Ammon's horn (tissue), 1 donor: ENCODE data around the gene RBBP5.

Experiments
- DNase-seq: peaks from one replicate; pipeline ENCODE4 v3.0.0-alpha.2; 2016; ENCODE audit warnings: low spot score

RBBP5 gene

DNA sequence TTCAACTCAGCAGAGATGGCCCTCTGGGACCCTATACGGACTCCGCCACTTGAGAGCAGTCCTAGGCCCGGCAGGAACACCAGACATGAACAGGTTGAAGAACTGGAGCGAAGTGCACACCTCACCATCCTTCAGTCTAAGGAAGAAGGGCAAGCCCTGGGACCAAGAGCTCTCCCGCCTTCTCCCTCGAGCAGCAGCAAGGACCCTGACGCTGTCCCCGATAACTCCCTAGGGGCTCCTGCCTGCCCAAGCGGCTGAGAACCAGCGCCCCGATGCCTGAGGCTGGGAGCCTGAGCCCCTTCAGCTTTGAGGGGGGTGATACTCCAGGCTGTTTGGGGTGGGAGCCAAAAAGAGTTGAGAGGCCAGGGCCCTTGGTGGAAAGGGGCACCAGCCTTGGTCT, 47.7 kb downstream of the RBBP5 start:
- DNase-seq = no peak

DNA sequence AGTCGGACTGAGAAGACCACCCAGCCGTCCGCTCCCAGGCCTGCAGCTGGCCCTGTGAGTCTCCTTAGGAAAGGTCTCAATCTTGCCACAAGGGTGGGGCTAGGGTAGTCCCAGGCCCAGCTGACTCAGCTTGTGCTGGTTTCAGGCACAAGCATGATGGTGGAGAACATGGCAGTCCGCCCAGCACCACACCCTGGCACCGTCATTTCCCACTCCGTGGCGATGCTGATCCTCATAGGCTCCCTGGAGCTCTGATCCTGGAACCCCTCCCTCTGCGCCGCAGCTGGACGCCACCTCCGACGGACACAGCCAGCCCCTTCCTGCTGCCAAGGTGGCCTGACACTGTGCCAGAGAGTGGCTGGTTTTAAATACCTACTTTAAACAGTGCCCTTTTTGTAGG, 48.3 kb downstream of the RBBP5 start:
- DNase-seq = no peak

DNA sequence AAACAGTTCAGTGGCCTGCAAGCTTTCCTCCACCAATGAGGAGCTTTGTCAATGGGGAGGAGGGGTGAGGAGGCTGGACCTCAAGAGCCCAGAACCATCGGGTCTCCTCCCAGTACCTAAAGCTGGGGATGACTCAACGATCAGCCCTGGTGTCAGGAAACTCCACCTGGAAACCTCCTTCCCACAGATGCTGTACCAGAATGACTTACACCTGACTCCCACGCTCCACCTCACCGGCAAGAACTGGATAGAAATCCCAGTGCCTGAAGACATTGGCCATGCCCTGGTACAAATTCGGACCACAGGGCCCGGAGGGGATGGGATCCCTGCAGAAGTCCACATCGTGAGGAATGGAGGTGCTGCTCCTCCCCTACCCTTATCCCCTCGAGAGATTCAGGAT, 48.9 kb downstream of the RBBP5 start:
- no peak for DNase-seq

DNA sequence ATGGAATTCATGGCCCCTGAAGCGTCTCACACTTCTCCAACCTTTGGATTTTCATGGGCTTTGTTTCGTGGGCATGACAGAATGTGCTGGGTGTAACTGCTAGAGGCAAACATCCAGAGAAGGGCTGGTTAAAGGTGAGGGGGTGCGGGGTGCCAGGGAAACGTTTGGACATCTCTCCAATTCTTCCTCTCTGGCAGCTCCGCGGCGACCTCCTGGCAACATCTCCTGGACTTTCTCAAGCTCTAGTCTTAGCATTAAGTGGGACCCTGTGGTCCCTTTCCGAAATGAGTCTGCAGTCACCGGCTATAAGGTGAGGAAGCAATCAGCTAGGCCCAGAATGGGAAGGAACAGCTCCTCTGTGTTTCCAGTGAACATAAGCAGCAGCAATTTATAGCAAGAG, 49.5 kb downstream of the RBBP5 start:
- no peak for DNase-seq

DNA sequence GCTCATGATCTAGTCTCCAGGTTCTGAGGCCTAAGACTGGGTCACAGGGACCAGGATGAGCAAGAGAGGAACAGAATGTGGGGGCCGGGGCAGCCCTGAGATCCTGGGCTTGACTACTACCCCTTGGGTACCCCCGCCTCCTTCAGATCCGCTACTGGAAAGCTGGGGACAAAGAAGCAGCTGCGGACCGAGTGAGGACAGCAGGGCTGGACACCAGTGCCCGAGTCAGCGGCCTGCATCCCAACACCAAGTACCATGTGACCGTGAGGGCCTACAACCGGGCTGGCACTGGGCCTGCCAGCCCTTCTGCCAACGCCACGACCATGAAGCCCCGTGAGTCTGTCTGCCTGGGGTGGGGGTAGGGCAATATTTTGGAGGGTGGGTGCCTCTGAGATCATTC, 50.0 kb downstream of the RBBP5 start:
- DNase-seq = peak; percentile 70

DNA sequence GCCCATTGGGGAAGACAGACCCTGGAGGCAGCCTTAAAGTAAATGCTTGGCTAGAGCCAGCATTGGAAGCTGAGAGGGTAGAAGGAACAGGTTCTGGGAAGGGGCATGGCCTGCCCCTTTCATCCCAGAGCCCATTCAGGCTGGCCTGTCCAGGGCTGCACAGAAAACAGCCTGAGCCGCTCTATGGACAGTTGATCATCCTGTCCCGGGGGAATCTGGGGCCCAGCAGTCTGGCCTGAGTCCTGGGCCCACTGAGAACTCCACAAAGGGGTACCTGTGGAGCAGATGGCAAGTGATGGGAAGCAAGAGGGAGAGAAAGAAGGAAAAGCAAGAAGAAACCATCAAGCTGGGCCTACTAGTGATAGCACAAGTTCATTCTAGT, 50.8 kb downstream of the RBBP5 start:
- no peak for DNase-seq

DNA sequence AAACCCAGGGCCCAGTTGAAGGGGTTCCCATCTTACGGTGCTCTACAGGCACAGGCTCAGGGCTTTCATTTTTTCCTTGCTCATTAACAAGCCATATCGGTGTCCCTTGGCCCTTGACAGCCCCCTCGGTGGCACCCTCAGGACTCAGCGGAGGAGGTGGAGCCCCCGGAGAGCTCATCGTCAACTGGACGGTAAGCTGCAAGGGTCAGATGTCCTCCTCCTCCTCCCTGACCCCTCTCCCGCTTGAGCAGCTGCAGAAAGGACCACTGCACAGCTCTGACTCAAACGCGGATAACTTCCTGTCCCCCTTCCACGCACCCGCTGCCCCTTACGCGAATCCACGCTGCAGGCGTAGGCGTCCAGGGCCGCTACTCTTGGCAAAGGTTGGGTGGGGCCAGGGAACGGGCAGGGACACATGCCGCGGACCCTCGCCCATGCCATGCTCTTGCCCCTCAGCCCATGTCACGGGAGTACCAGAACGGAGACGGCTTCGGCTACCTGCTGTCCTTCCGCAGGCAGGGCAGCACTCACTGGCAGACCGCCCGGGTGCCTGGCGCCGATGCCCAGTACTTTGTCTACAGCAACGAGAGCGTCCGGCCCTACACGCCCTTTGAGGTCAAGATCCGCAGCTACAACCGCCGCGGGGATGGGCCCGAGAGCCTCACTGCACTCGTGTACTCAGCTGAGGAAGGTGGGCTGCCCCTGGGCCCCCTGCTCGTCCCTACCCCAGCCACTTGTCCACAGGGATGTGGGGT, 52.2 kb downstream of the RBBP5 start:
- DNase-seq = no peak

DNA sequence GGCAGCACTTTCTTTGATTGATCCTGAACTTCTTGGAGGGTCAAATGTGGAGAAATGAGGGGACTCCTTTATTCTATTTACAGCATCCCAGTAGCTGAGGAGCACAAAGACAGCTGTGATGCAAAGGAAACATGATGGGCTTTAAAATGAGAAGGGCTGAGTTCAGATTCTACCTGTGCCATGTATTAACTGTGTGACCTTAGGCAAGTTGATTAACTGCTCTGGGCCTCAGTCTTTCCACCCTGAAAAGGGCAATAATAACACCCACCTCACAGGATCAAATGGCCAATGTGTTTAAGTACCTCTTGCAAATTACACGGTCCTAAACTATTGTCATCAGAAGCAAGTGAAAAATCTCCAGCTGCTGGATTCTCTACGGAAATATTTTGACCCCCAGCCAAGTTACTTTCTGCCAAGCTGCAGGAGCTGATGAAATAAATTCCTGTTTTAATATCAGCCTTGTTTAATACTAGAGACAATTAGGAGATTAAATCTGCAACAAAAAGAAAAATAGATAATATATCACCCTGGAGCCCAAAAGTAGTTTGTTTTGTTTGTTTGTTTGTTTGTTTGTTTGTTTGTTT, 53.2 kb downstream of the RBBP5 start:
- no peak for DNase-seq

DNA sequence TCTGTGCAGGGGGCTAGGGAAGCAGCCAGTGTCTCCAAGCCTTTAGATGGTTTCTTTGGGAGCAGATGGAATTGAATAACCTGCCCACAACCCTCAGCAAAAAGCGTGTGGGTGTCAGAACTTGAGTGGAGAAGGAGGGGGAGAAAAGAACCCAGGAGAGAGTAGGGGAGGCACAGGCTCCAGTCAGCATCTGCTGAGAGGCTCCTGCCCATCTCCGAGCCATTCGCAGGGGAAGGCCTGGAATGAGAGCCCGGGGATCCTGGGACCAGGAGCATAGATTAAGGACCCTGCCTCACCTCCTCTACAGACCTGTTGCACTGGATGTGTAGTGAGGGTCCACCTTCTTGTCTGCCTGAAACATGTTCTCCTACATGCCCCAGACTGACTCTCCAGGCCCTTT, 53.8 kb downstream of the RBBP5 start:
- DNase-seq = no peak

DNA sequence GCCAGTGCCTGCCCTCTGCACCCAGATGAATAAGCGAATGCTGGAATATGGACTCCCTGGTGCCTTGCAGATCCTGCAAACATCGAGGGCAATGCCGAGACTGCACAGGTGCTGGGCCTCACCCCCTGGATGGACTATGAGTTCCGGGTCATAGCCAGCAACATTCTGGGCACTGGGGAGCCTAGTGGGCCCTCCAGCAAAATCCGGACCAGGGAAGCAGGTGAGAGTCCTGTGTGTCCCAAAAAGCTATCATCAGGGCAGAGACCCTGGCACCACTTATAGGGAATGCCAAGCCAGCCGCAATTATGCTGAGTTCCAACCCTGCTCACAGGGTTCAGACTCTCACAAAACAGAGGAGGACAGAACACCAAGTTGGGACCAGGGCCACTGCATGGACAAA, 54.7 kb downstream of the RBBP5 start:
- DNase-seq = no peak

DNA sequence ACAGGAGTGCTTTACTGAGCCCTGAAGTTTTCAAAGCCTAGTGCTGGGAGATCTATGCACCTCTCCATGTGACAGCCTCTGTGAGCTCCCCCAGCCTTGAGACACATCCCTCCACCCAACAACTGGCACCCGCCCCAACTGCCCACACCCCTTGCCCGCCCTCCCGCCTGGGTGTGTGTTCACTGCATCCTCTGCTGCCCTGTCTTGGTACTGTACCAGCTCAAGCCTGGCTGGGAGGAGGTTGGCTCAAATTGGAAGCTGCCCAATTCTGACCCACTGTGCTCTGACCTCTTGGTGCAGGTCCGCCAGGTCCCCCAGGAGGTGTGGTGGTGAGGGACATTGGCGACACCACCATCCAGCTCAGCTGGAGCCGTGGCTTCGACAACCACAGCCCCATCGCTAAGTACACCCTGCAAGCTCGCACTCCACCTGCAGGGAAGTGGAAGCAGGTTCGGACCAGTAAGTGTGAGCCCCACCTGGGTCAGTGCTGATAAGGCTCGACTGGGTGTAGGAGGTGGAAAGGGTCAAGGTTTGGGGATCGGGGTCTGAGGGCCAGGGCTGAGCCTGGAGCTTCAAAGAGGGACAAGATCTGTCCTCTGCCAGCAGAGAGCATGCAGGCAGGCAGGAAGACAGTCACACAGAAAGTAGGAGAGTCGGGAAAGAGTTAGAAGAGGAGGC, 55.5 kb downstream of the RBBP5 start:
- DNase-seq = no peak

DNA sequence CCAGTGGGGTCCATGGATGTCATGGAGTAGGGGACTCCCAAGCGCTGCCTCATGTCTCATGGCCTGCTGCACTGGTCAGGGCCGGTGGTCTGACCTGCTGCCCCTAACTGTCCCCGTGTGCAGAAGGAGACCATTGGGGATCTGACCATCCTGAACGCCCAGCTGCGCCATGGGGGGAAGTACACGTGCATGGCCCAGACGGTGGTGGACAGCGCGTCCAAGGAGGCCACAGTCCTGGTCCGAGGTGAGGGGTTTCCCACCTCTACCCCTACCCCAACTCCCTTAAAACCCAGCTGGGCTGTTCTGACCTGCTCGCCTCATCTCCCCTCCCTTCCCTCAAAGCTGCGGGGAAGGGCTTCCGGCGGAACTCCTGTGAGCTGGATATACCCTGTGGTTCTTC, 56.1 kb downstream of the RBBP5 start:
- no peak for DNase-seq

DNA sequence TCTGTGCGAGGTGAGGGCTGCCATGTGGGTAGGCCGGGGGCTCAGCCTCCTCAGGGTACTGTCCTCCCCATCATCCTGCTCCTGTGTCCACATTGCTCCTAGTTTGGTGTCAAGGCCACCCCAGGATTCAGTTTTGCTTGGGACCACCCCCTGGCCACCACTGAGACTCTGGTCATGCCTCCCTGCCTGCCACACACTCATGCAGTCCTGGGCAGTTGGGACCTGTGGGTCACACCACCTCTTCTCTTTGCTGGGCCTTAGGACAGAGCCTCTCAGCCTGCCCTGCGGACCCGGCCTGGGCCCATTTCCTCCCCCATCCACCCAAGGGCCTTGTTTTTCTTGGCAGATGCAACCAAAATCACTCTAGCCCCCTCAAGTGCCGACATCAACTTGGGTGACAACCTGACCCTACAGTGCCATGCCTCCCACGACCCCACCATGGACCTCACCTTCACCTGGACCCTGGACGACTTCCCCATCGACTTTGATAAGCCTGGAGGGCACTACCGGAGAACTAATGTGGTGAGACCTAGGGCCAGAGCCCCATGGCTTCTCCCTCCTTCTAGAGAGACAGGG, 56.9 kb downstream of the RBBP5 start:
- DNase-seq = no peak

DNA sequence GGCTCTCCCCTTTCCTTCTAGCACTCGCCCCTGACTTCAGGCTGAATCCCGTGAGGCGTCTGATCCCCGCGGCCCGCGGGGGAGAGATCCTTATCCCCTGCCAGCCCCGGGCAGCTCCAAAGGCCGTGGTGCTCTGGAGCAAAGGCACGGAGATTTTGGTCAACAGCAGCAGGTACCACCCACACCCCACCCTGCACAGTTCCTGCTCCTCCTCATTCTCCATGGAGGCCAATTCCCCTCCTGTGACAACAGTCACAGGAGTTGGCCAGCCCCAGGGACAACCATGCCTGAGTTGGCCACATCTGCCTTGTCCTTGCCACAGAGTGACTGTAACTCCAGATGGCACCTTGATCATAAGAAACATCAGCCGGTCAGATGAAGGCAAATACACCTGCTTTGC, 57.5 kb downstream of the RBBP5 start:
- no peak for DNase-seq

DNA sequence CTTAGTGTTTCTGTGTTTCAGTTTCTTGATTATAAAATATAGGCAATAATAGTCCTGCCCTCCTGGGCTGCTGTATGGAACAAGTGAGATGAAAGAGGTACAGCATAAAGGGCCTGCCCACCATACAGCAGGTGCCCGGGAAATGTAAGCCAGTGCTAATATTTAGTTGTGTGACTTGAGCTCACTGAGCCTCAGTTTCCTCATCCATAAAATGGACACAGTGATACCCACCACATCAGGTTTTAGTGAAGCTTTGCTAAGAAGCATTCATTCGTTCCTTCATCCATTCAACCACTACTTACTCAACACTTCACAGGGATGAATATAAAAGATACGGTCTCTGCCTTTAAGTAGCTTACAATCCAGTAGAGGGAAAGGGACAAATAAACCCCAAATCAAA, 58.9 kb downstream of the RBBP5 start:
- DNase-seq = no peak

DNA sequence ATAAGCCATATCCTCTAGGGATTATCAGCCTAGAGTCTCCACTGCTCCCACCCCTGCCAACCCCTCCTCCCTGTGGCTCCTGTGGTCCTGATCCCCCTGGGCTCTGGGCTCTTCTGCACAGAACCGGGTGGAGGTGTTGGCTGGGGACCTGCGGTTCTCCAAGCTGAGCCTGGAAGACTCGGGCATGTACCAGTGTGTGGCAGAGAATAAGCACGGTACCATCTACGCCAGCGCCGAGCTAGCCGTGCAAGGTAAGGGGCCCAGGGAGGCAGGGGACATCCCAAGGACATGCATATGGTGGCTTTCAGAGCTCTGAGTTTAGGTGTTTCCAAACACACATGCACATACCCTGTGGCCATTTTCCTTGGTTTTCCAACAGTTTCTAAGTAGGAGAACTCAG, 59.5 kb downstream of the RBBP5 start:
- DNase-seq = no peak

DNA sequence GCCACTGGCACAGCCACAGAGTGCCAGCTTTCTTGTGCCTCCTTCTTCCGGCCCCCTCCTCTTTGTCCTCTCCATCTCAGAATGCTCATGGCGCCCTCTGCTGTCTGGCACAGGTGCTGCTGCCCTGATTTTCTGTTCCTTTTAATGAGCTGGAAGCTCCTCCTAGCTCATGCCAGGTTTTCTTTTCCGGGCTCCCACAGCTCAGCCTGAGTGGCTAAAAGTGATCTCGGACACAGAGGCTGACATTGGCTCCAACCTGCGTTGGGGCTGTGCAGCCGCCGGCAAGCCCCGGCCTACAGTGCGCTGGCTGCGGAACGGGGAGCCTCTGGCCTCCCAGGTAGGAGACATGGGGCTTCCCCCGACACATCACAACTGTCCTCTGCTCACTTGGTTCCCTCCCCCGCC, 60.1 kb downstream of the RBBP5 start:
- DNase-seq = peak; percentile 91

DNA sequence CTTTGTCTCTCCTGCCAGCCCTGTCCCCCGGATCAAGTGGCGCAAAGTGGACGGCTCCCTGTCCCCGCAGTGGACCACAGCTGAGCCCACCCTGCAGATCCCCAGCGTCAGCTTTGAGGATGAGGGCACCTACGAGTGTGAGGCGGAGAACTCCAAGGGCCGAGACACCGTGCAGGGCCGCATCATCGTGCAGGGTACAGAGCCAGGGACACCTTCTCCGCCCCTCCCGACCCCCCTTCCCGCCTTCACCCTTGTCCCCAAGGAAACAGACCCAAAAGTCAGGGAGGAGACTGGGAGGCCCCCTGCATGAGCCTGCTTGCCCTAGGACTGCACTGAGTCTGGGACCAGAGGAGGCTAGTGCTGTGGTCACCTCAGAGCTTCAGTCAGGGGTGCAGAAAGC, 60.6 kb downstream of the RBBP5 start:
- no peak for DNase-seq

DNA sequence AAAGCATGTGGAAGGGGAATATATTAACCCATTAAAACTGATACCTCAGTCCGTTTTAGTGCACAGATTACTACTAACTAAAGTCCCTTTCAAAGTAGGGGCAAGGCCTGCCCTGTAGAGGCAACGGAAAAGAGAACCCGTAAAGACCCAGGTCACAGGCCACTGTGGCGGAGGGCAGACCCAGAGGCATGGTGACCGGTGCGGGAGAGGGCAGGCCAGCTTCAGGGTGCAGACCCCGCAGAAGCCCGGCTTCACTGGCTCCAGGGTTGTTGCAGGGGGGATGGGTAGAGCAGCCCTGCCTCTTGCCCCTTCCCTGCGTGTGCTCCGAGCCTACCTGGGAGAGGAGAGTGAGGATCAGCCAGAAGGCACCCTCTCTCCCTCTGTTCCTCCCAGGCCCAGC, 61.0 kb downstream of the RBBP5 start:
- no peak for DNase-seq

DNA sequence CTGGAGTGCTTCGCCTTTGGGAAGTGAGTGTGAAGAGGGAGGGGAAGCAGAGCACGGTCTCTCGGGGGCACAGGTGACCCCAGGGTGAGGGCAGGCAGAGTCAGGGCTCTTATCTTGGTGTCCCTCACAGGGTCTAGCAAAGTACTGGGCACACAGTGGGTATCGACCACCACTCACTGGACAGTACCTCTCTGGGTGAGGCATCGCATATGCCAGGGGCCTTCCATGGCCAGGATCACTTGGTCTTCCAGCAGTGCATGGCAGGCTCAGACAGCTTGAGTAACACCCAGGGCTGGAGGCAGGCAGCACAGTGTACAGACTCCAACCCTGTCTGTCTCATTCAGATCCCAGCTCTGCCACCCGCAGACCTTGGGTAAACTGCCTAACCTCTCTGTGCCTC, 62.1 kb downstream of the RBBP5 start:
- DNase-seq = no peak

DNA sequence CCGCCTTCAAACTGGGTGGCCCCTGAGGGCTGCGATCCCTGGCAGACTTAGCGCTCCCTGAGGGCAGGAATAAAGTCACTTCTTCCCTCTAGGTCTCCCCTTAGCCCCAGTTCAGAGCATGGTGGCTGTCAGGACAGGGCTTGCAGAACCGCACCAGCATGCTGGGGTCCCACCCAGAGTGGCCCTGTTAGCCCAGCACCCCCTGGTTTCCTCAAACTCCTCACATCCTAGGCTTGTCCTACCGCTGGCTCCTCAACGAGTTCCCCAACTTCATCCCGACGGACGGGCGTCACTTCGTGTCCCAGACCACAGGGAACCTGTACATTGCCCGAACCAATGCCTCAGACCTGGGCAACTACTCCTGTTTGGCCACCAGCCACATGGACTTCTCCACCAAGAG, 62.9 kb downstream of the RBBP5 start:
- no peak for DNase-seq

DNA sequence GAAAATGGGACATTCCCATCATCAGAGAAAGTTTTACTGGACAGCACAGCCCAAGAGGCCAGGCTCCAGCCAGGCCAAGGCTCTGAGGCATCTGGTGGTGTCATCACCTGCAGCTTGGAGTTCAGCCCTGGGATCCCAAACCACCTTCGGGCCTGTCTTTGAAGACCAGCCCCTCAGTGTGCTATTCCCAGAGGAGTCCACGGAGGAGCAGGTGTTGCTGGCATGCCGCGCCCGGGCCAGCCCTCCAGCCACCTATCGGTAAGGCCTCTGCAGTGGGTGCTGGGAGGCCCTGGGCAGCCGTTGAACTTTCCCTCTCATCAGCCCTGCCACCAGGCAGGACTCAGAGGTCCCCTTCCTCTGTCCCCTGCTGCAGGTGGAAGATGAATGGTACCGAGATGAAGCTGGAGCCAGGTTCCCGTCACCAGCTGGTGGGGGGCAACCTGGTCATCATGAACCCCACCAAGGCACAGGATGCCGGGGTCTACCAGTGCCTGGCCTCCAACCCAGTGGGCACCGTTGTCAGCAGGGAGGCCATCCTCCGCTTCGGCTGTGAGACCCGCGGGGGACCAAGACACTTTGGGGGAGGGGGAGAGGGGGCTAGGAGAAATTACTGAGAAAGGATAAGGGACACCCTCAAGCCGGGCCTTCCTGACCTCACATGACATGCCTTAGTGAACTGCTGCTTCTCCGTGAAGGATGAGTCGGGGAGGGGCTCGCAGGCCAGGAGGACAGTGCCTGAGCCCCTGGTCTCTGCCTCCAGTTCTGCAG, 63.8 kb downstream of the RBBP5 start:
- no peak for DNase-seq
